ENCODE measurements around the gene MIA.

DNA sequence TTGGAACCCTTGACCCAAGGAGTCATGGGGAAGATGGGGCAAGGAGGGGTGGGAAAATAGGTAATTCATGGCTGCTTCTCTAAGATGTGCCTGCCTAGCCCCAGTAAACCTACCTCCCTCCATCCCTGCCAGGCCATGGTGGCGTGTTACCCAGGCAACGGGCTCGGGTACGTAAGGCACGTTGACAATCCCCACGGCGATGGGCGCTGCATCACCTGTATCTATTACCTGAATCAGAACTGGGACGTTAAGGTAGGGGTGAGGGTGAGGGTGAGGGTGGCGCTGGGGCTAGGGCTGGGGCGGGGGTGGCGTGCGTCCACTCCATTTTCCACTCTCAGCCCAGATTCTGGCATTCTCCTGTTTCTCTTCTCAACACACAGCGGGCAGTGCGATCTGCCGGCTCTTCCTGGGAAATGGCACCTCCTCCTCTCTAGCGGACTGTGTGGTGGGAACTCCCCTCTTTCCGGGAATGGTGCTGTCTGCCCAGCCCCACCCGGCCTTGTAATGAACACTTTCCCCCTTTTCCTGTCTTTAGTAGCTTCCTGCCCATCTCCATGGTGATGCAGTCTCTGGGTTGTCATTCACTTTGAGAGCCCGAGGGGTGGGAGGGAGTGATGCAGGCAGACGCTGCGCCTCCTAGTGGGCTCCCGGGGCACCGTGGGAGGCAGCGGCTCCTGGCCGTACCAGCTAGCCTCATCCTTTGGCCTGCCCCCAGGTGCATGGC, 31.3 kb downstream of the MIA start:
- no peak for TF ChIP-seq BHLHE40 (IDR thresholded peaks at IDR 0.05; ENCODE audit: borderline replicate concordance)
- TF ChIP-seq ELF4 (IDR thresholded peaks at IDR 0.05): no peak
- TF ChIP-seq FOXM1 (IDR thresholded peaks at IDR 0.05; ENCODE audit: borderline replicate concordance): no peak
- TF ChIP-seq FOXA1 (IDR thresholded peaks at IDR 0.05): no peak
- no peak for TF ChIP-seq FOXK2 (IDR thresholded peaks at IDR 0.05)
- no peak for TF ChIP-seq SP1 (IDR thresholded peaks at IDR 0.05)
- TF ChIP-seq HDGF (IDR thresholded peaks at IDR 0.05; ENCODE audit: borderline replicate concordance): no peak
- TF ChIP-seq TARDBP (IDR thresholded peaks at IDR 0.05): no peak
- TF ChIP-seq LEF1 (IDR thresholded peaks at IDR 0.05; ENCODE audit: borderline replicate concordance): no peak
